Hippocampal formation (tissue), 2 donors: ENCODE results near the gene ETS1.

Experiments
- DNase-seq, 2 donors: peaks; one replicate each; lab custom pipeline; 2025; lab: John Stamatoyannopoulos, UW

The ETS1 gene

DNA sequence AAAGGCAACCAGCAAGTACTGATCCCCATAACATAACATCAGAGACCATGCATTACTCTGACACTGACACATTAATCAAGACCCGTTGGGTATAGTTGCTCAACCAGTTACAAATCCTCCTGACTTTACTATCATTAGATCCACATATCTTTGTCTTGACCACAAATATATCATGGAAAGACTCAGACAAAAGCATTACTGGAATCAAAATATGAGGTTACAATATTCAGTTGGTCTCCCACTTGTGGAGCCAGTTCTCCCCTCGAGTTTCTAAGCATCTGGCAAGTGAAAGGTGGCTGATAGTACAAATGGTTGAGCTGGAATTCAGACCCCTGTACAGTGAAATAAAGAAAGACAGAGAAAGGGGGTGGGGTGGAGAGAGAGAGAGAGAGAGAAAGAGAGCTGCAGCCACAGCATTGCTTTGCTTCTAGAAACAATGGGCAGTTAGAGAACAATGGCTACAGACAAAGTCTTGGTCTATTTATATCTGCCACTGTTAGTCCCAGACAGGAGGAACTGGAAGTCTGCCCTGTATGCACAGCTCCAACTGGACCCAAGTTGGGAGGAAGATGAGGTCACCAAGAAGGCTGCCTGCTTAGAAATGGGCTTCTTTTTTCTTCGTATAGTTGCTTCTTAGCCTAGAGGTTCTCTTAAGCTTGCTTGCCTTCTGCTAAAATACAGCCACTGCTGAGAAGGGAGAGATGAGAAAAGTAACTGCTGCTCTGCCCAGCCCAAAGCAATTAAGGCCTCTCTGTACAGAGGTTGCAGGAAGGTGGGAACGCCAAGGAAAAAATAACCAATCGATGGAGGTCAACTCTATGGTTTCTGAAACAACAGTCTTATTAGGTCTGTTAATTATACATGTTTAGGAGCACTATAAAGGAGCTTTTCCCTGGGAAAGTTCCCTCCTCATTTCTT, 85.5 kb downstream of the ETS1 start:
- peak in 1 of 2 donors; percentile 69 for DNase-seq

GRCh38 chr11:128501008-128501407, 86.3 kb downstream of the ETS1 start:
- no peak for DNase-seq

- no peak for DNase-seq
Measured at GRCh38 chr11:128500493-128500892, 86.9 kb downstream of the ETS1 start.

GRCh38 chr11:128499613-128500253, 87.6 kb downstream of the ETS1 start:
- DNase-seq = no peak

- no peak for DNase-seq
Measured at GRCh38 chr11:128498721-128499245, 88.6 kb downstream of the ETS1 start.

DNA sequence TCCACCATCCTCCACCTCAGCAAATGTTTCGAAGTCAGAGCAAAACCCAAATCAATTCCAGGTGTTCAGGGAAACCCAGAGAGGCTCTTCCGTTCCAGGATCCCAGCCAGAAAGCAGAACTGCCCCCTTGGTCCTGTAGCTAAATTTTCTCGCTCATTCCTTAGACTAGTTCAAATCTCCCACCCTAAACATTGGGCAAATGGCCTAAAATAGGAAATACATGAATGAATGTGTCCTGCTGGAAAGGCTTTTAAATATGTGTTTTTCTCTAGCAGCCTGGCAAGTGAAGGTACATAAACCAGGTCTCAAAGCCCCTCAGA, 89.6 kb downstream of the ETS1 start:
- no peak for DNase-seq

- DNase-seq = no peak
Measured at GRCh38 chr11:128497061-128497775, 90.1 kb downstream of the ETS1 start.

DNA sequence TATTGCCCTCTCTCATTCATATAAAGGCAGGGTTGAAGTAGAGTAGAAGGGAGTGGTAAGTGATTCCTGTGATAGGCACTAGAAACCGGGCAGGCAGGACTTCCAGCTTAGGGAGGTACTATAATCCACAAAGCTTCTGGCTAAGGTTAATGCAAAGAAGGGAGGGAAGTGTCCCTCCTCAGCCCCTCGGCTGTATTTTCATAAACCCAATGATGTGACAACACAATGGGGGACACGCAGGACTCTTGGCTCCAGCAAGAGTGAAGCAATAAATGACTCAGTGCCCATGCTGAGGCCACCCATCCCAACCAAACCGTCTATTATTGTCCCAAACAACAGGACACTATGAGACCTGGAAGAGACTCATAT, 90.7 kb downstream of the ETS1 start:
- no peak for DNase-seq

DNA sequence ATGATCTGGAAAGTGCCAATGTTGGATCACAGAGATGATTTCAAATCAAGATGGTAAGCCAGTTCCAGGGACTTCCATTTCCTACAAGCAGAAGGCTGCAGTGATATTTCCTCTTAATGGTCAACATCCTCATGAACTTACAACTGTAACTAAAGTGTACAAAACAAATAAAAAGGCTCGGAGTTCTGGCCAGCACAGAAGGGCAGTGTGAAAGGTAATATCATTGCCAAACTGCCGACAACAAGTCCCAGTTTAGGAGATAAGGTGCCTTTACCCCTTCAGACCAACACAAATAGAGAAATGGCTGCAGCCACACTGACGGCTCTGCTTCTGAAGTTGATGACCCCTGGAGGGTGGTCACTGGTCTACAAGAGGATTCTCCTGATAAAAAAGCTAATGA, 91.1 kb downstream of the ETS1 start:
- no peak for DNase-seq

DNA sequence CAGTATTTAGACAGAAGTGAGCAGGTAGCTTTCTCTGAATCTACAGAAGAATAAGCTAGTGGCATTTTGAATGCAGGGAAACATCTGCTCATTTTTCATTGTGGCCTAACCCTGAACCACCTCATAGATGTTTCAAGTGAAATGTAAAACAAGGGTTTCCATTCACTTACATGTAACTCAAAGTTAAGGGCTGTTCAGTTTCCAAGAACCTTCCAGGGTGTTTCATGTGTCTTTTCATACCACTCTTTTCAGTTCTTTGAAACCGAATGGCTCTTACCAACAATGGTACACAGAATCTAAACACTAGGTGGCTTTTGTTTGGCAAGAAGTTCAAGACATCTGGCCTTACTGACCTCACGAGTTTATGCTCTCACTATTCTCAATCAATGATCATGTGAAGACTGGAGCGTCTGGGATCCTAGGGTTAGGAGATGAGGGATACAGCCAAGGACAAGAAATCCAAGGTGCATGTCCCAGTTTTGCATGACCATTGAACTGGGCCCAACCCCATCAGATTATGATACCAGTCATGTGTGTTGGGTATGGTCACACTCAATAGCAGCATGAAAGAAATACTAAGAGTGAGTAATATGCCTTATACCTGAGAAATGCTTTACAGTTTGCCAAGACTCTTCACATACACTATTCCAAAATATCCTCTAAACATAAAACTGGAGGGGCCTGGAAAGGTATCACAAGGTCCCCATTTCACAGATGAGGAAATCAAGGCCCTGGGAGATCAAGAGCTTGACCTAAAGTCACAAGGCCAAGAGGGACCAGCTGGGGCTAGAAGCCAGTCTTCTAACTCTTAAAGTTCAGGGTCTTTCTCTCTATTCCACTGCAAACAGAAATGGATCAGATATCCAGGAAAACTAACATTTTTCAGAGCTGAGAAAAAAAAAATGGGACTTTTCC, 92.7 kb downstream of the ETS1 start:
- no peak for DNase-seq

- no peak for DNase-seq
Measured at GRCh38 chr11:128493570-128493965, 93.8 kb downstream of the ETS1 start.

DNA sequence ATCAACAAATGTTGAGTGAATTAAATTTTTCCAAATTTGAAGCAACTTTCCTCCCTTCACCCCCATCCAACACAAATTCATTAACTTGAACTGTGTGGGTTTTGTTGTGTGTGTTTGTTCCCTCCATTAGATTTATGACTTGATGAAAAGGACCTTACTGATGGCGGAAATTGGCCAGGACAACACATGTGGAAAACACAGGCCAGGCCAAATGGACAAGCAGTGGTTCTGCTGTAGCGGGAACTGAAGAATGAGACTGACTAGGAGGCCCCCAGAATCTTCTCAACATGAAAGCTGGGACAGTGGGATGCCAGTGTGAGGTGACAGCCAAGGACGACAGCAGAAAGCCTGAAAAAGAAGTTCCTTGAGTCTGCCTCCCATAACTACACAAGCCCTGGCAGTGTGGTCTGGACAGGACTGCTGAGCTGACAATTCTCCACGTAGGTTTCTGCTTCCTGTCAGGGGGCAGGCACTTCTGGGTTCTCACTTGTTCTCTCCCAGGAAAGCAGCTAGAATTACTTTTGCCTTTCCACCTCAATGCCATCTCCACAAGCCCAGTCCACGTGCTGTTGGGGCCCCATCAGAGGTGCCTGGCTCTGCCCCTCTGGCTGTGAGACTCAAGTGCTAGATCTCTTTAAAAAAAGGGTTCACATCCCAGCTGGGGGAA, 94.3 kb downstream of the ETS1 start:
- DNase-seq = no peak

GRCh38 chr11:128492461-128492860, 94.9 kb downstream of the ETS1 start:
- DNase-seq = no peak

GRCh38 chr11:128491195-128491936, 96.0 kb downstream of the ETS1 start:
- DNase-seq = no peak

- no peak for DNase-seq
Measured at GRCh38 chr11:128490092-128490491, 97.3 kb downstream of the ETS1 start.

GRCh38 chr11:128488471-128488870, 98.9 kb downstream of the ETS1 start:
- DNase-seq = no peak

- DNase-seq = no peak
Measured at GRCh38 chr11:128487978-128488377, 99.4 kb downstream of the ETS1 start.

DNA sequence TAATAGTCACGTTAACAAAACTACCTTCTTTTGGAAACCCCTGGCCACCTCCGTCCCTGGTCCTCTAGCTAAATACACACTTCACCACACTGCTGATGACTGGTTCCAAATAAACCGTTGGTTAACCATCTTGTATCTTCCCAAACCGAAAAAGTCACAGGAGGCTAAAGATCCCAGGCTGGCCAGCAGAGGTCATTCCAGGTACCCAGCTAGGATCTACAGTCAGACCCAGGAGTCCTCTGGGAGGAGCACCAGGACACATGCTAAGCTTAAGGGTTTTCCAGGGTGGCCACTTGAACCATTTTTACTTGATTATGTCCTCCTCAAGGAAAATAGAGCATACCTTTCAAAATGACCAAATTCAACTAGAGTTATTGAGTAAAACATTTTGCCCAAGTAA, 103.2 kb downstream of the ETS1 start:
- no peak for DNase-seq

DNA sequence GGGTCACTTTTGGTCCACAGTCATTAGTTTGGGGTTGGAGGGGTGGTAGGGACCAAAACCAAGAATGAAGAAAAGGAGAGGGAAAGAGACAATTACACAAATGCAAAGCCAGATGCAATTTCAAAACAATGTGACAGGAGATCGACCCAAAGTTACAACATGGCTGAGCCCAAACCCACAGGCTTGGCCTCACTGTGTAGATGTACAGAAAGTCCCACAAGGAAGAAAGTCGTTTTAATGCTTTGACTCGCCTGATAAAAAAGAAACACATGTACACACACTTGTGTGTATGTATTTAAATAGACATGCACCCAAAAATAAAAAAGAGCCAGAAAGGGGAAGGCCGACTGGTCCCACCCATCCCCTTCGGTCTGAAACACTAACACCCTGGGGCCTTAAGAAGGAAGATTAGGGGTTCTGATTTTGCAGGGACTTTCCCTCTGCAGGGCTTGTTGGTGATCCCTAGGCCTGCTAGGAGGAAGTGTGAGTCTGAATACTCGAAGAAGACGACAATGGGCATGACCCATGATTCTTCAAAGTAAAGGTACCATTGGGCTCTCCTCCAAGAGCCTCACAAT, 104.1 kb downstream of the ETS1 start:
- no peak for DNase-seq
